HL-60 (cell line): Measurements from ENCODE around the gene SYNRG.
"Not testable (repeated sequence)": the region's sequence is repeated elsewhere in the genome, so short reads cannot be mapped to it uniquely, and the experiment has no call there.

Experiments used
- DNase-seq, 2 experiments: peaks; one replicate each; pipeline ENCODE4 v3.0.0-alpha.2; 2010 to 2020; ENCODE audit warnings: low read depth in 1 of 2, low spot score in 1 of 2
- H3K27ac ChIP-seq: fragments of 250-450 bp; sonication (Bioruptor Pico); replicated peaks from 2 replicates; pipeline ENCODE4 v1.5.1; 2020; ENCODE audit warnings: mild to moderate bottlenecking, moderate library complexity
- H3K27me3 ChIP-seq: fragments of 250-450 bp; sonication (Bioruptor Pico); 2 replicates; pipeline ENCODE4 v1.5.1; 2021; ENCODE audit warnings: mild to moderate bottlenecking, moderate library complexity; ENCODE audit not compliant: insufficient read depth, poor library complexity, severe bottlenecking
- H3K4me3 ChIP-seq: replicated peaks from 2 replicates; pipeline ENCODE4 v1.5.1; 2011; ENCODE audit warnings: mild to moderate bottlenecking, control low read depth, low read length; ENCODE audit not compliant: insufficient read depth
- GABPA ChIP-seq: IDR thresholded peaks from 2 replicates; pipeline ENCODE4 v1.6.1; 2012; ENCODE audit warnings: low read depth
- POLR2AphosphoS5 ChIP-seq: IDR thresholded peaks from 2 replicates; pipeline ENCODE4 v1.6.1; 2012; ENCODE audit warnings: low read depth
- REST ChIP-seq: IDR thresholded peaks from 2 replicates; pipeline ENCODE4 v1.6.1; 2012; ENCODE audit warnings: low read depth; ENCODE audit not compliant: insufficient replicate concordance
- SPI1 ChIP-seq: IDR thresholded peaks from 2 replicates; pipeline ENCODE4 v1.6.1; 2012; ENCODE audit warnings: low read depth, mild to moderate bottlenecking, borderline replicate concordance
- TF ChIP-seq, protein P1 (sequence below): IDR thresholded peaks from one replicate; pipeline ENCODE4 v1.5.1; 2011; ENCODE audit warnings: low read length, control low read depth, inconsistent platforms; ENCODE audit not compliant: insufficient read depth

SYNRG gene

GRCh38 chr17:37614391-37614790 lies 5.2 kb upstream of the SYNRG start:
- DNase-seq = no peak
- TF ChIP-seq, protein P1, sequence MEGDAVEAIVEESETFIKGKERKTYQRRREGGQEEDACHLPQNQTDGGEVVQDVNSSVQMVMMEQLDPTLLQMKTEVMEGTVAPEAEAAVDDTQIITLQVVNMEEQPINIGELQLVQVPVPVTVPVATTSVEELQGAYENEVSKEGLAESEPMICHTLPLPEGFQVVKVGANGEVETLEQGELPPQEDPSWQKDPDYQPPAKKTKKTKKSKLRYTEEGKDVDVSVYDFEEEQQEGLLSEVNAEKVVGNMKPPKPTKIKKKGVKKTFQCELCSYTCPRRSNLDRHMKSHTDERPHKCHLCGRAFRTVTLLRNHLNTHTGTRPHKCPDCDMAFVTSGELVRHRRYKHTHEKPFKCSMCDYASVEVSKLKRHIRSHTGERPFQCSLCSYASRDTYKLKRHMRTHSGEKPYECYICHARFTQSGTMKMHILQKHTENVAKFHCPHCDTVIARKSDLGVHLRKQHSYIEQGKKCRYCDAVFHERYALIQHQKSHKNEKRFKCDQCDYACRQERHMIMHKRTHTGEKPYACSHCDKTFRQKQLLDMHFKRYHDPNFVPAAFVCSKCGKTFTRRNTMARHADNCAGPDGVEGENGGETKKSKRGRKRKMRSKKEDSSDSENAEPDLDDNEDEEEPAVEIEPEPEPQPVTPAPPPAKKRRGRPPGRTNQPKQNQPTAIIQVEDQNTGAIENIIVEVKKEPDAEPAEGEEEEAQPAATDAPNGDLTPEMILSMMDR = no peak
- TF ChIP-seq POLR2AphosphoS5 (no peak), GABPA (no peak), SPI1 (no peak), REST (no peak)
- no peak overlapping the region for H3K27ac ChIP-seq
- H3K4me3 ChIP-seq = no peak overlapping the region
- H3K27me3 ChIP-seq = no peaks in the 10 kb centered on the region

- no peak overlapping the region for H3K27ac ChIP-seq
- DNase-seq = no peak
- TF ChIP-seq, protein P1 = no peak
- TF ChIP-seq REST (no peak), GABPA (no peak), SPI1 (no peak), POLR2AphosphoS5 (no peak)
- no peaks in the 10 kb centered on the region for H3K27me3 ChIP-seq
- H3K4me3 ChIP-seq = no peak overlapping the region
Measured at GRCh38 chr17:37610971-37611370, 1.8 kb upstream of the SYNRG start.

DNA sequence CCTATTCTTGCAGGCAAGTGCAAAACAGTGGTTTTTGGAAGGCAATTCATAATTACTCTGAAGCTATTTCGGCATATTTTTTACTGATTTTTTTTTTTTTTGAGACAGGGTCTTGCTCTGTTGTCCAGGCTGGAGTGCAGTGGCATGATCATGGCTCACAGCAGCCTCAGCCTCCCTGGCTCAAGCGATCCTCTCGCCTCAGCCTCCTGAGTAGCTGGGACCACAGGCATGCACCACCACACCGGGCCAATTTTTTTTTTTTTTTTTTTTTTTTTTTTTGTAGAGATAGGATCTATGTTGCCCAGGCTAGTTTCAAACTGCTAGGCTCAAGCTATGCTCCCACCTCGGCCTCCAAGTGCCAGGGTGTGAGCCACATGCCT lies 813 bp upstream of the SYNRG start:
- not testable (repeated sequence) for DNase-seq, H3K27me3 ChIP-seq
- H3K27ac ChIP-seq = peak overlapping the region; percentile 48
- peak overlapping the region; percentile 97; the same call in 1 of the 2 replicates for H3K4me3 ChIP-seq

- Histone ChIP-seq H3K27ac (peak overlapping the region; percentile 72), H3K4me3 (peak overlapping the region; percentile 97), H3K27me3 (no peaks in the 10 kb centered on the region)
- TF ChIP-seq REST (no peak), POLR2AphosphoS5 (no peak), SPI1 (peak; percentile 75; the same call in 1 of the 2 replicates), GABPA (0 out of 2 replicates have a peak, but pooled peaks have one; percentile 16)
- TF ChIP-seq, protein P1 = no peak
- peak in 1 of 2 experiments; percentile 23 for DNase-seq
Measured at GRCh38 chr17:37608351-37609169, 658 bp downstream of the SYNRG start.
